ENCODE data around the gene PCYT1A.

The PCYT1A gene

GRCh38 chr3:196217307-196218154 is 70.0 kb downstream of the PCYT1A start:
- H3K14ac ChIP-seq (ENCODE audit: low read length): no peak overlapping the region
- no peak for DNase-seq
- H4K91ac ChIP-seq (ENCODE audit: low read depth, low read length): no peak overlapping the region
- H3K4me3 ChIP-seq (ENCODE audit: low read depth, low read length): no peak overlapping the region
- H2AFZ ChIP-seq (ENCODE audit: insufficient read depth, low read length, poor library complexity): no peak overlapping the region
- H3K4me1 ChIP-seq (ENCODE audit: control insufficient read depth in 1 of 2, insufficient read depth in 2 of 2, low read length in 2 of 2): peaks cover 4 to 5% of the 10 kb centered on the region in 2 experiments
- H3K18ac ChIP-seq (ENCODE audit: low read length): no peak overlapping the region
- H3K4me2 ChIP-seq (ENCODE audit: low read length): no peak overlapping the region
- no peak overlapping the region for H4K12ac ChIP-seq (ENCODE audit: low read depth, low read length)
- H2BK12ac ChIP-seq (ENCODE audit: low read length): no peak overlapping the region
- no peaks in the 10 kb centered on the region for H3K79me2 ChIP-seq (ENCODE audit: control insufficient read depth, insufficient read depth, low read length, poor library complexity)
- H3K9ac ChIP-seq (ENCODE audit: low read length): no peak overlapping the region
- no peak overlapping the region for H4K8ac ChIP-seq (ENCODE audit: low read depth, low read length)
- H3K79me1 ChIP-seq (ENCODE audit: low read length): no peaks in the 10 kb centered on the region
- H3K4ac ChIP-seq (ENCODE audit: low read depth, low read length): no peak overlapping the region
- H3K27me3 ChIP-seq (ENCODE audit: insufficient read depth, low read length): peaks cover 5% of the 10 kb centered on the region
- no peak overlapping the region for H3K27ac ChIP-seq (ENCODE audit: low read depth, low read length)
- H2BK120ac ChIP-seq (ENCODE audit: insufficient read depth, low read length, poor library complexity): no peak overlapping the region
- no peak overlapping the region for H2AK5ac ChIP-seq (ENCODE audit: low read length)
- no peak overlapping the region for H2BK5ac ChIP-seq (ENCODE audit: low read depth, low read length, poor library complexity)
- peaks cover 3% of the 10 kb centered on the region for H3K9me3 ChIP-seq (ENCODE audit: insufficient read depth, low read depth, low read length)
- WGBS (ENCODE audit: extremely low coverage, insufficient coverage, insufficient read length): no CpG with 5 or more reads among the region's 12 CpGs
- H3K36me3 ChIP-seq (ENCODE audit: control insufficient read depth in 1 of 2, insufficient read depth in 2 of 2, low read length in 2 of 2): no peaks in the 10 kb centered on the region
- H3K23ac ChIP-seq (ENCODE audit: low read length): no peak overlapping the region

- no peak for DNase-seq
- no peaks in the 10 kb centered on the region for H3K79me1 ChIP-seq (ENCODE audit: low read length)
- H2BK12ac ChIP-seq (ENCODE audit: low read length): no peak overlapping the region
- H3K79me2 ChIP-seq (ENCODE audit: control insufficient read depth, insufficient read depth, low read length, poor library complexity): no peaks in the 10 kb centered on the region
- no peak overlapping the region for H3K14ac ChIP-seq (ENCODE audit: low read length)
- H2AK5ac ChIP-seq (ENCODE audit: low read length): no peak overlapping the region
- H4K8ac ChIP-seq (ENCODE audit: low read depth, low read length): no peak overlapping the region
- H3K4ac ChIP-seq (ENCODE audit: low read depth, low read length): no peak overlapping the region
- peaks cover 4 to 5% of the 10 kb centered on the region in 2 experiments for H3K4me1 ChIP-seq (ENCODE audit: control insufficient read depth in 1 of 2, insufficient read depth in 2 of 2, low read length in 2 of 2)
- no peak overlapping the region for H3K27ac ChIP-seq (ENCODE audit: low read depth, low read length)
- no peak overlapping the region for H3K18ac ChIP-seq (ENCODE audit: low read length)
- H2BK5ac ChIP-seq (ENCODE audit: low read depth, low read length, poor library complexity): no peak overlapping the region
- no peak overlapping the region for H2BK120ac ChIP-seq (ENCODE audit: insufficient read depth, low read length, poor library complexity)
- H4K91ac ChIP-seq (ENCODE audit: low read depth, low read length): no peak overlapping the region
- H3K9ac ChIP-seq (ENCODE audit: low read length): no peak overlapping the region
- H3K4me3 ChIP-seq (ENCODE audit: low read depth, low read length): no peak overlapping the region
- H3K9me3 ChIP-seq (ENCODE audit: insufficient read depth, low read depth, low read length): peaks cover 3% of the 10 kb centered on the region
- no peak overlapping the region for H3K4me2 ChIP-seq (ENCODE audit: low read length)
- no CpG with 5 or more reads among the region's 25 CpGs for WGBS (ENCODE audit: extremely low coverage, insufficient coverage, insufficient read length)
- no peaks in the 10 kb centered on the region for H3K36me3 ChIP-seq (ENCODE audit: control insufficient read depth in 1 of 2, insufficient read depth in 2 of 2, low read length in 2 of 2)
- H3K27me3 ChIP-seq (ENCODE audit: insufficient read depth, low read length): peaks cover 5% of the 10 kb centered on the region
- H3K23ac ChIP-seq (ENCODE audit: low read length): no peak overlapping the region
- H2AFZ ChIP-seq (ENCODE audit: insufficient read depth, low read length, poor library complexity): no peak overlapping the region
- no peak overlapping the region for H4K12ac ChIP-seq (ENCODE audit: low read depth, low read length)
Measured at GRCh38 chr3:196216681-196217211, 70.8 kb downstream of the PCYT1A start.

- H2AFZ ChIP-seq (ENCODE audit: insufficient read depth, low read length, poor library complexity): no peak within 1 kb of the TSS
- no peak within 1 kb of the TSS for H2BK12ac ChIP-seq (ENCODE audit: low read length)
- peaks cover 5% of the 10 kb centered on the region for H3K27me3 ChIP-seq (ENCODE audit: insufficient read depth, low read length)
- H3K23ac ChIP-seq (ENCODE audit: low read length): no peak within 1 kb of the TSS
- no peak within 1 kb of the TSS for H3K14ac ChIP-seq (ENCODE audit: low read length)
- no peak within 1 kb of the TSS for H3K4me3 ChIP-seq (ENCODE audit: low read depth, low read length)
- no peak within 1 kb of the TSS for H4K8ac ChIP-seq (ENCODE audit: low read depth, low read length)
- H4K12ac ChIP-seq (ENCODE audit: low read depth, low read length): no peak within 1 kb of the TSS
- peaks cover 3% of the 10 kb centered on the region for H3K9me3 ChIP-seq (ENCODE audit: insufficient read depth, low read depth, low read length)
- no peaks in the 10 kb centered on the region for H3K79me1 ChIP-seq (ENCODE audit: low read length)
- no peak within 1 kb of the TSS for H2AK5ac ChIP-seq (ENCODE audit: low read length)
- H3K4me2 ChIP-seq (ENCODE audit: low read length): no peak within 1 kb of the TSS
- H3K9ac ChIP-seq (ENCODE audit: low read length): no peak within 1 kb of the TSS
- no peak for DNase-seq
- no peak within 1 kb of the TSS for H3K27ac ChIP-seq (ENCODE audit: low read depth, low read length)
- H2BK5ac ChIP-seq (ENCODE audit: low read depth, low read length, poor library complexity): no peak within 1 kb of the TSS
- no peak within 1 kb of the TSS for H4K91ac ChIP-seq (ENCODE audit: low read depth, low read length)
- H3K36me3 ChIP-seq (ENCODE audit: control insufficient read depth in 1 of 2, insufficient read depth in 2 of 2, low read length in 2 of 2): no peaks in the 10 kb centered on the region
- H2BK120ac ChIP-seq (ENCODE audit: insufficient read depth, low read length, poor library complexity): no peak within 1 kb of the TSS
- no peak within 1 kb of the TSS for H3K18ac ChIP-seq (ENCODE audit: low read length)
- H3K4ac ChIP-seq (ENCODE audit: low read depth, low read length): no peak within 1 kb of the TSS
- peaks cover 4 to 5% of the 10 kb centered on the region in 2 experiments for H3K4me1 ChIP-seq (ENCODE audit: control insufficient read depth in 1 of 2, insufficient read depth in 2 of 2, low read length in 2 of 2)
- no peaks in the 10 kb centered on the region for H3K79me2 ChIP-seq (ENCODE audit: control insufficient read depth, insufficient read depth, low read length, poor library complexity)
- no CpG with 5 or more reads among the region's 15 CpGs for WGBS (ENCODE audit: extremely low coverage, insufficient coverage, insufficient read length)
Measured at GRCh38 chr3:196216089-196216564, 71.4 kb downstream of the PCYT1A start, which contains the start of gene SLC51A. TSS of gene SLC51A (plus strand) at chr3:196216534. CDS start at chr3:196216713, 179 bp downstream.

- Histone ChIP-seq H3K9me3 (ENCODE audit: insufficient read depth, low read depth, low read length) (peaks cover 3% of the 10 kb centered on the region), H3K79me2 (ENCODE audit: control insufficient read depth, insufficient read depth, low read length, poor library complexity) (no peaks in the 10 kb centered on the region), H3K27me3 (ENCODE audit: insufficient read depth, low read length) (peaks cover 5% of the 10 kb centered on the region), H2AK5ac (ENCODE audit: low read length) (no peak overlapping the region), H3K14ac (ENCODE audit: low read length) (no peak overlapping the region), H3K4me2 (ENCODE audit: low read length) (no peak overlapping the region), H2AFZ (ENCODE audit: insufficient read depth, low read length, poor library complexity) (no peak overlapping the region), H3K4me1 (ENCODE audit: control insufficient read depth in 1 of 2, insufficient read depth in 2 of 2, low read length in 2 of 2) (peaks cover 4 to 5% of the 10 kb centered on the region in 2 experiments), H2BK120ac (ENCODE audit: insufficient read depth, low read length, poor library complexity) (no peak overlapping the region), H2BK12ac (ENCODE audit: low read length) (no peak overlapping the region), H3K36me3 (ENCODE audit: control insufficient read depth in 1 of 2, insufficient read depth in 2 of 2, low read length in 2 of 2) (no peaks in the 10 kb centered on the region), H2BK5ac (ENCODE audit: low read depth, low read length, poor library complexity) (no peak overlapping the region), H4K91ac (ENCODE audit: low read depth, low read length) (no peak overlapping the region), H3K23ac (ENCODE audit: low read length) (no peak overlapping the region), H4K12ac (ENCODE audit: low read depth, low read length) (no peak overlapping the region), H3K4me3 (ENCODE audit: low read depth, low read length) (no peak overlapping the region), H3K9ac (ENCODE audit: low read length) (no peak overlapping the region), H3K27ac (ENCODE audit: low read depth, low read length) (no peak overlapping the region), H3K18ac (ENCODE audit: low read length) (no peak overlapping the region), H3K4ac (ENCODE audit: low read depth, low read length) (no peak overlapping the region), H4K8ac (ENCODE audit: low read depth, low read length) (no peak overlapping the region), H3K79me1 (ENCODE audit: low read length) (no peaks in the 10 kb centered on the region)
- no peak for DNase-seq
- no CpG with 5 or more reads among the region's 10 CpGs for WGBS (ENCODE audit: extremely low coverage, insufficient coverage, insufficient read length)
Measured at GRCh38 chr3:196215493-196216020, 72.0 kb downstream of the PCYT1A start.
